OCI-LY7 (cell line): ENCODE data around the gene PSME4. TPM values are rescaled to one million over a fixed set of nuclear protein-coding genes. Genes with fewer than 3 reads are reported as not detected.
"Not testable (repeated sequence)": the region's sequence is repeated elsewhere in the genome, so short reads cannot be mapped to it uniquely, and the experiment has no call there.

ENCODE experiments used
- BruUV-seq: library from RNA; stranded (reverse); fragments of 400-500 nt; replicated peaks from 2 replicates; lab custom pipeline; 2021; lab: Mats Ljungman, UMichigan
- CTCF ChIA-PET: fragments of 300-600 bp; sonication (Branson Sonifier 250); formaldehyde crosslinking; loops from one replicate; lab custom pipeline; 2022; ENCODE audit warnings: antibody characterized with exemption; ENCODE audit not compliant: unreplicated experiment; lab: Charles Lee
- POLR2A ChIA-PET: fragments of 300-600 bp; sonication (Branson Sonifier 250); formaldehyde crosslinking; loops from one replicate; lab custom pipeline; 2022; ENCODE audit warnings: antibody characterized with exemption; lab: Charles Lee
- DNase-seq: peaks from one replicate; pipeline ENCODE4 v3.0.0-alpha.2; 2015; ENCODE audit warnings: low spot score
- H2AFZ ChIP-seq: fragments of 200-600 bp; sonication (generic), shearing (Covaris generic); 2 replicates; pipeline ENCODE4 v1.6.1; 2014; ENCODE audit warnings: mild to moderate bottlenecking, antibody characterized with exemption, low read length, moderate library complexity
- H3K27ac ChIP-seq: fragments of 200-600 bp; sonication (generic); 2 replicates; pipeline ENCODE4 v1.5.1; 2014; ENCODE audit warnings: mixed run types, low read depth, mild to moderate bottlenecking, moderate library complexity, low read length, inconsistent platforms; ENCODE audit not compliant: poor library complexity, severe bottlenecking
- H3K36me3 ChIP-seq: fragments of 200-600 bp; sonication (generic); 2 replicates; pipeline ENCODE4 v1.6.1; 2014; ENCODE audit warnings: mild to moderate bottlenecking, antibody characterized with exemption, low read length, moderate library complexity, mixed read lengths; ENCODE audit not compliant: insufficient read depth
- H3K4me1 ChIP-seq: fragments of 200-600 bp; sonication (generic); 2 replicates; pipeline ENCODE4 v1.5.1; 2014; ENCODE audit warnings: mild to moderate bottlenecking, low read length; ENCODE audit not compliant: insufficient read depth, poor library complexity, severe bottlenecking
- H3K4me2 ChIP-seq: fragments of 200-600 bp; sonication (generic); 2 replicates; pipeline ENCODE4 v1.6.1; 2014; ENCODE audit warnings: mild to moderate bottlenecking, low read length
- H3K4me3 ChIP-seq: fragments of 200-600 bp; sonication (generic); 2 replicates; pipeline ENCODE4 v1.5.1; 2014; ENCODE audit warnings: mild to moderate bottlenecking, low read depth, low read length; ENCODE audit not compliant: poor library complexity, severe bottlenecking
- H3K79me2 ChIP-seq: fragments of 200-600 bp; sonication (generic); 2 replicates; pipeline ENCODE4 v1.6.1; 2016; ENCODE audit warnings: low read depth, mild to moderate bottlenecking, low read length, moderate library complexity, mixed read lengths; ENCODE audit not compliant: insufficient read depth
- H3K9me2 ChIP-seq: fragments of 200-600 bp; sonication (generic); 2 replicates; pipeline ENCODE4 v1.6.1; 2016; ENCODE audit warnings: mild to moderate bottlenecking, low read length, mixed read lengths; ENCODE audit not compliant: insufficient read depth
- H3K9me3 ChIP-seq: fragments of 200-600 bp; sonication (generic); 2 replicates; pipeline ENCODE4 v1.6.1; 2014; ENCODE audit warnings: mild to moderate bottlenecking, mixed run types, low read length, mixed read lengths
- H4K20me1 ChIP-seq: fragments of 200-600 bp; sonication (generic); 2 replicates; pipeline ENCODE4 v1.6.1; 2014; ENCODE audit warnings: mild to moderate bottlenecking, antibody characterized with exemption, low read length, moderate library complexity, mixed read lengths; ENCODE audit not compliant: insufficient read depth
- CTCF ChIP-seq: fragments of 200-600 bp; sonication (generic); conservative IDR thresholded peaks from 2 replicates; pipeline ENCODE4 v1.5.1; 2014; ENCODE audit warnings: mild to moderate bottlenecking, antibody characterized with exemption, low read length, moderate library complexity, mixed read lengths
- EZH2phosphoT487 ChIP-seq: fragments of 200-600 bp; sonication (generic); IDR thresholded peaks from 2 replicates; pipeline ENCODE4 v1.6.1; 2018; ENCODE audit warnings: low read depth, borderline replicate concordance, mild to moderate bottlenecking, mixed run types, antibody characterized with exemption, low read length, moderate library complexity, mixed read lengths
- intact Hi-C: fragments of 100-400 bp; cut with micrococcal nuclease; formaldehyde crosslinking; loops from one replicate; pipeline ENCODE4 v1.10.0; 2022; ENCODE audit not compliant: unreplicated experiment
- total RNA-seq, 2 experiments: library from RNA; depleted of rRNA in 1 of 2; stranded (reverse); fragments of >200 nt in 1 of 2; shearing (Covaris generic) in 1 of 2; gene quantifications; 2 replicates each; pipeline ENCODE4 v1.2.3, GENCODE V29; 2014 to 2022

Gene PSME4
- total RNA-seq, 2 experiments from 2014 or later = 38.8 to 82.9 TPM

GRCh38 chr2:53826587-53827397, 144.0 kb downstream of the PSME4 start:
- no peak for DNase-seq
- no peaks in the 10 kb centered on the region for H3K36me3 ChIP-seq
- H3K4me3 ChIP-seq = no peak overlapping the region
- no peak overlapping the region for H3K4me2 ChIP-seq
- no peaks in the 10 kb centered on the region for H3K9me2 ChIP-seq
- no peaks in the 10 kb centered on the region for H4K20me1 ChIP-seq
- TF ChIP-seq EZH2phosphoT487 = no peak
- TF ChIP-seq CTCF = no peak
- H2AFZ ChIP-seq = no peak overlapping the region
- no peaks in the 10 kb centered on the region for H3K79me2 ChIP-seq
- CTCF ChIA-PET = no interaction called here
- no peaks in the 10 kb centered on the region for H3K4me1 ChIP-seq
- no peaks in the 10 kb centered on the region for H3K9me3 ChIP-seq
- intact Hi-C loops = loop anchor here (10.0 kb wide), 1 partner anchor 402 kb away; no protein-coding TSS in a partner anchor
- BruUV-seq = no TSS peak
- POLR2A ChIA-PET = no interaction called here
- H3K27ac ChIP-seq = no peak overlapping the region

GRCh38 chr2:53826030-53826410, 144.8 kb downstream of the PSME4 start:
- DNase-seq = no peak

GRCh38 chr2:53823639-53824038, 147.2 kb downstream of the PSME4 start:
- H3K9me2 ChIP-seq, H3K79me2 ChIP-seq, CTCF ChIA-PET, H4K20me1 ChIP-seq, H3K4me1 ChIP-seq, H3K27ac ChIP-seq, BruUV-seq, H2AFZ ChIP-seq, H3K9me3 ChIP-seq, H3K4me3 ChIP-seq, H3K4me2 ChIP-seq: not testable (repeated sequence)
- TF ChIP-seq CTCF = peak; percentile 65
- intact Hi-C loops = loop anchor here (10.0 kb wide), 1 partner anchor 399 kb away; no protein-coding TSS in a partner anchor
- peaks cover 11% of the 10 kb centered on the region for H3K36me3 ChIP-seq
- POLR2A ChIA-PET = interaction anchor here (0.6 kb wide), 1 partner anchor 49 kb away, joined by 3 read pairs; no protein-coding TSS in a partner anchor
- peak; percentile 54 for DNase-seq

More at GRCh38 chr2:53826030-53826410, 144.8 kb downstream of the PSME4 start:
- no TSS peak for BruUV-seq
- no peaks in the 10 kb centered on the region for H3K4me1 ChIP-seq
- no peak for TF ChIP-seq EZH2phosphoT487
- no peaks in the 10 kb centered on the region for H3K9me2 ChIP-seq
- H3K4me2 ChIP-seq = no peak overlapping the region
- no peak overlapping the region for H3K4me3 ChIP-seq
- no peaks in the 10 kb centered on the region for H3K9me3 ChIP-seq
- no peaks in the 10 kb centered on the region for H3K79me2 ChIP-seq
- intact Hi-C loops = loop anchor here (10.0 kb wide), 1 partner anchor 401 kb away; no protein-coding TSS in a partner anchor
- H4K20me1 ChIP-seq = no peaks in the 10 kb centered on the region
- no peaks in the 10 kb centered on the region for H3K36me3 ChIP-seq
- POLR2A ChIA-PET = no interaction called here
- CTCF ChIA-PET = no interaction called here
- no peak overlapping the region for H3K27ac ChIP-seq
- no peak overlapping the region for H2AFZ ChIP-seq
